ENCODE data around the gene TSTD2. TPM values are rescaled to one million over a fixed set of nuclear protein-coding genes. Genes with fewer than 3 reads are reported as not detected.

TSTD2 gene
- total and polyA plus RNA-seq, 11 donors: 10.5 to 32.9 (median 21.0) TPM

- no peak for DNase-seq
- ATAC-seq: no peak
- H3K27me3 ChIP-seq: no peaks in the 10 kb centered on the region
- H3K4me1 ChIP-seq: peaks cover 0 to 10% (median 0%) of the 10 kb centered on the region in 12 donors
- no peaks in the 10 kb centered on the region for H3K9me3 ChIP-seq
- peaks cover 0 to 100% (median 99%) of the 10 kb centered on the region in 9 donors for H3K36me3 ChIP-seq
- WGBS, 4 donors: 60 to 96% (median 94%) methylated on average over 3 of the region's 3 CpGs
- no peak overlapping the region for H3K27ac ChIP-seq
- no peak for TF ChIP-seq POLR2A (IDR thresholded peaks at IDR 0.05)
- intact Hi-C loops (cut with DNase I): no loop called here
- no peak overlapping the region for H3K4me3 ChIP-seq
Measured at GRCh38 chr9:97673922-97674321, 40.8 kb upstream of the TSTD2 start.

GRCh38 chr9:97672403-97672802 is 39.2 kb upstream of the TSTD2 start:
- Histone ChIP-seq H3K27ac (no peak overlapping the region), H3K4me1 (peaks cover 0 to 10% (median 0%) of the 10 kb centered on the region in 12 donors), H3K9me3 (no peaks in the 10 kb centered on the region), H3K27me3 (no peaks in the 10 kb centered on the region), H3K36me3 (peaks cover 0 to 100% (median 100%) of the 10 kb centered on the region in 9 donors), H3K4me3 (no peak overlapping the region)
- no peak for ATAC-seq
- TF ChIP-seq POLR2A (IDR thresholded peaks at IDR 0.05): no peak
- no peak for TF ChIP-seq CTCF (IDR thresholded peaks at IDR 0.05)
- DNase-seq: no peak
- 90 to 95% (median 93%) methylated on average over 3 of the region's 3 CpGs for WGBS, 4 donors
- intact Hi-C loops (cut with DNase I): no loop called here

GRCh38 chr9:97670586-97670985 is 37.4 kb upstream of the TSTD2 start:
- intact Hi-C loops (cut with DNase I): no loop called here
- ATAC-seq: no peak
- Histone ChIP-seq H3K4me3 (no peak overlapping the region), H3K27me3 (no peaks in the 10 kb centered on the region), H3K9me3 (no peaks in the 10 kb centered on the region), H3K4me1 (peaks cover 0 to 11% (median 0%) of the 10 kb centered on the region in 12 donors), H3K36me3 (peaks cover 0 to 100% (median 100%) of the 10 kb centered on the region in 9 donors), H3K27ac (no peak overlapping the region)
- 46 to 78% (median 73%) methylated on average over 3 of the region's 3 CpGs for WGBS, 4 donors
- TF ChIP-seq CTCF (IDR thresholded peaks at IDR 0.05) (no peak), POLR2A (IDR thresholded peaks at IDR 0.05) (no peak)
- DNase-seq: no peak

- intact Hi-C loops (cut with DNase I): no loop called here
- ATAC-seq (no peak), DNase-seq (no peak)
- Histone ChIP-seq H3K27me3 (no peaks in the 10 kb centered on the region), H3K4me1 (peaks cover 0 to 11% (median 0%) of the 10 kb centered on the region in 12 donors), H3K9me3 (no peaks in the 10 kb centered on the region), H3K4me3 (no peak overlapping the region), H3K36me3 (peaks cover 0 to 100% (median 100%) of the 10 kb centered on the region in 9 donors), H3K27ac (no peak overlapping the region)
- WGBS, 4 donors: 66 to 96% (median 93%) methylated on average over 3 of the region's 3 CpGs
- TF ChIP-seq POLR2A (IDR thresholded peaks at IDR 0.05): no peak
- no peak for TF ChIP-seq CTCF (IDR thresholded peaks at IDR 0.05)
Measured at GRCh38 chr9:97668485-97668884, 35.3 kb upstream of the TSTD2 start.
